Rectal smooth muscle tissue (tissue), 1 donor: ENCODE results near the gene ZNF518B.
A peak's percentile ranks its signal among the peaks of the same experiment; 100 is the strongest.

Source experiments
- H3K27ac ChIP-seq: one replicate; pipeline ENCODE4 v1.7.0; 2013; ENCODE audit warnings: low read depth, low read length, inconsistent platforms
- H3K27me3 ChIP-seq: one replicate; pipeline ENCODE4 v1.7.0; 2013; ENCODE audit warnings: low read length; ENCODE audit not compliant: control insufficient read depth, insufficient read depth
- H3K36me3 ChIP-seq: one replicate; pipeline ENCODE4 v1.7.0; 2013; ENCODE audit warnings: low read length; ENCODE audit not compliant: control insufficient read depth, insufficient read depth
- H3K4me1 ChIP-seq: one replicate; pipeline ENCODE4 v1.7.0; 2013; ENCODE audit warnings: low read length; ENCODE audit not compliant: control insufficient read depth, insufficient read depth
- H3K4me3 ChIP-seq: one replicate; pipeline ENCODE4 v1.7.0; 2013; ENCODE audit warnings: low read length
- H3K9ac ChIP-seq: one replicate; pipeline ENCODE4 v1.7.0; 2013; ENCODE audit warnings: low read length

ZNF518B gene, protein sequence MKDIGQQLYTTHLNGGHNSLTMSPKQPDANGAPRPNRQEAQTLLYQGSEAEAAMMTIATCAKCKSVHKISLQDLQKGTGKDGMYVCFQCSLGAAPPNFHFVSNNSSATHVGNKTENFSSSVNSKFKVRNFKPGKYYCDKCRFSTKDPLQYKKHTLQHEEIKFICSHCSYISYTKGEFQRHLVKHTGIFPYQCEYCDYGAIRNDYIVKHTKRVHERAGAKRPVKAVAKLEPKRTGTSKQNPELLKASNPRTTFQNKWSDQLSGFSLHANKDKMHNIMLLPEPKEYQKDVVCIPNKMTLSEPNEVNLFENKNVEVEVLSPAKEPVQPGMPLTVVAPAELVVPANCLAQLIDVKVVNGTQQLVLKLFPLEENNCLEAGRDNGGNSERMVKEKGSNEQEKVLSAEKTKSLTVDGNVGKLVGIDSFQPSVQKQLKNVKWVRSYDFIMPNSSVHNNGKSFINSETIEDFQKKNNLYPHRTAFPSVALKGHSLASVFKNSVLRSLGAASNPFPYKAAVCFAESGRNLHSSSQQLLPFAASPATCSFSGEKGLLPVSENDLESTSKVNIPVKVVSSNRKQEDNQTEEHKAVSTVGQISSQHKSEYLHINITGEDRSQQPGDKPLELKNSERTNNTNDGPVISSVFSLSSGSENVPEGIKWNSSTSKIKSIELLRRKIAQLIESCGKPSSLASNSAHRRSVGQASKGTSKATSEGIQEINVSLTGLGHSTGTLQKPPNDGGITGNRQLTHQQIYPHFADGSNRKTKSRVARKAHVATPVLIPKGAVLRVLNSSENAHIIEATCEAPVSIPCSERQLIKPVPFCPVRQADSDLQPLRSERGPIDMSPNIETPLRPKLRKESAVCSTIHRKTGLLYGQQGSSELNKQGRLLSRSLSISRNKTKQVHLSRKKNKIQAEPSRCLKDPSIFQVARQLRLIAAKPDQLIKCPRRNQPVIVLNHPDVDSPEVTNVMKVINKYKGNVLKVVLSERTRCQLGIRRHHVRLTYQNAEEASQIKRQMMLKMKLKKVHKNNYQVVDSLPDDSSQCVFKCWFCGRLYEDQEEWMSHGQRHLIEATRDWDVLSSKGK

DNA sequence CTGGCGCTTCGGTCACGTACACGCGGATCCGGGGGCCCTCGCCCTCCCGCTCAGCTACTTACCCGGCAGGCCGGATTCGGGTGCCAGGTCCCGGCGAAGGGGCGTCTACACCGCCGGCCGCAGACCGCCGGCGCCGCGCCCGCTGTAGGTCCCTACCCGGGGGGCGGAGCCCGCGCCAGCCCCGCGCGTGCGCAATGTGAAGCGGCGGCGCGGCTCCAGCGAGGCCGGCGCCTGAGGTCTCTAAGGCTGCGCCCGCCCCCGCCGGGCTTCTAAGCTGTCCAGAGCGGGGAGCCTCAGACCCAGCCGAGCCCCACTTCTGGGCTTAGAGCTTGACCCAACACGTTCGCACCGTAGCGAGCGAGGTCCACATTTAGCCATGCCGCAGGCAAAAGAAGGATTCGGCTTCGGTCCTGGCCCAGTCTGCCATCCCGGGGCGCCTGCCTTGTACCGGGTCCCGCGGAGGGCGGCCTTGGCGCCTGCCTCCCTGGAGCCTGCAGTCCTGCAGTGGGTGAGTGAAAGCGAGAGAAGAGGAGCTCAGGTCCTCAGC is at the start of gene ZNF518B:
Gene ZNF518B, minus strand, starts transcription at position 172 of the 547 bp plus-strand sequence. CDS start 11,098 bp downstream, outside the sequence.
- Histone ChIP-seq H3K27ac (peak within 1 kb of the TSS; percentile 60), H3K4me3 (peak within 1 kb of the TSS; percentile 75), H3K4me1 (peaks cover 2% of the 10 kb centered on the region), H3K9ac (peak within 1 kb of the TSS; percentile 33), H3K36me3 (no peaks in the 10 kb centered on the region), H3K27me3 (peaks cover 9% of the 10 kb centered on the region)

DNA sequence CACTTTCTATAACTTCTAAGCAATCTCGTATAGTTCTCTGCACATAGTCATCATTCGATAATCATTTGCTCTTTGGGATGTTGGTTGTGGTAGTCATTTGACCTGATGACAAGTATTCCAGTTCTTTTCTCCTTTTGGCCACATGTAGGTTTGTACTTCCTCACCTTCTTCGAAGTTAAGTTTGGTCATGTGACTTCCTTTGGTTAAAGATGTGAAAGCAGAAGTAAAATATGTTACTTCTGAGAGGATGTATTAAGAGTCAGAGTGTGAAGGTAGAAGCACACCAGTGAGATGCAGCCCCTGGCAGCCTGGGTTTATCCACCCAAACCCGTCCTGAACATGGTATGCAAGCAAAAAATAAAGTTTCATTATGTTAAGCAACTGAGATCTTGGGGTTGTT is 48.9 kb upstream of the ZNF518B start:
- Histone ChIP-seq H3K9ac (no peak overlapping the region), H3K27ac (no peak overlapping the region), H3K4me3 (no peak overlapping the region), H3K4me1 (no peaks in the 10 kb centered on the region), H3K36me3 (no peaks in the 10 kb centered on the region), H3K27me3 (no peaks in the 10 kb centered on the region)

GRCh38 chr4:10504570-10505179 is 47.4 kb upstream of the ZNF518B start:
- Histone ChIP-seq H3K27ac (no peak overlapping the region), H3K9ac (no peak overlapping the region), H3K36me3 (no peaks in the 10 kb centered on the region), H3K4me3 (no peak overlapping the region), H3K27me3 (no peaks in the 10 kb centered on the region), H3K4me1 (no peaks in the 10 kb centered on the region)

DNA sequence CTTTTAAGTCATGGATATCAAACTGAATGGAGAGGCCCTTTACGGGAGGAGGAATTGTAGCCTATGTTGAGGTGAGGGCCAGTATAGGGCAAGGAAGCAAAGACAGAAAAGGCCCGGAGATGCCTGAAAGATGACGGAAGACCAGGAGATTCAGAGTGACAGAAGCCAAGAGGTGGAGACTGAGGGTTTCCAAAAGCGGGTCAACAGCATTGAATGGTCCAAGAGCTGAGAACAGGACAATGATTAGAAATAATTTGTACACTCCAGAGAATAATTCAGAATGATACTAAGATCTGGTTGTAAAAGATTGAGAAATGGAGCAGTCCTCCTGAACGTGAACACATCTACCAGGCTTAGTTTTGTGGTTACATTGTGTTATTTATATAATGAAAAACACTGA is 45.5 kb upstream of the ZNF518B start:
- H3K4me3 ChIP-seq: no peak overlapping the region
- no peak overlapping the region for H3K9ac ChIP-seq
- no peaks in the 10 kb centered on the region for H3K27me3 ChIP-seq
- H3K36me3 ChIP-seq: no peaks in the 10 kb centered on the region
- H3K27ac ChIP-seq: no peak overlapping the region
- no peaks in the 10 kb centered on the region for H3K4me1 ChIP-seq

DNA sequence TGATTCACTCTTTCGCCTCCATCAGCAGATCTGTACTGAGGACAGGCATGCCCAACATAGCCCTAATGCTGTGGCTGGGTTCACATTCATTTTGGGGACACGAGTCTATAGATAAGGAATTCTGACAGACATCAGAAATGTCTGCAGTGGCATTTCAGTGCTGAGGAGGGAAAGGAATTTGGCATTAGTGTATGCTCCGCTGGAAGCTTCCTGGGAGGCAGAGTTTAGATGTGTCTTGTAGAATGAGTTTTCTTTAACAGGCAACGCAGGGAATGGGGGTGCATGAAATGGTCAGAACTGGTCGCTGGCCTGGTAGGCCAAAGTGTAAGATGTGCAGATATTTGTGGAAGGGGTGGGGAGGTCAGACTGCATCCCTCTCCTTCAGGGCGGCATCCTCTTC is 43.5 kb upstream of the ZNF518B start:
- H3K4me1 ChIP-seq: no peaks in the 10 kb centered on the region
- no peak overlapping the region for H3K27ac ChIP-seq
- no peaks in the 10 kb centered on the region for H3K36me3 ChIP-seq
- H3K9ac ChIP-seq: no peak overlapping the region
- no peak overlapping the region for H3K4me3 ChIP-seq
- H3K27me3 ChIP-seq: no peaks in the 10 kb centered on the region

GRCh38 chr4:10496200-10496599 is 39.0 kb upstream of the ZNF518B start:
- no peak overlapping the region for H3K9ac ChIP-seq

DNA sequence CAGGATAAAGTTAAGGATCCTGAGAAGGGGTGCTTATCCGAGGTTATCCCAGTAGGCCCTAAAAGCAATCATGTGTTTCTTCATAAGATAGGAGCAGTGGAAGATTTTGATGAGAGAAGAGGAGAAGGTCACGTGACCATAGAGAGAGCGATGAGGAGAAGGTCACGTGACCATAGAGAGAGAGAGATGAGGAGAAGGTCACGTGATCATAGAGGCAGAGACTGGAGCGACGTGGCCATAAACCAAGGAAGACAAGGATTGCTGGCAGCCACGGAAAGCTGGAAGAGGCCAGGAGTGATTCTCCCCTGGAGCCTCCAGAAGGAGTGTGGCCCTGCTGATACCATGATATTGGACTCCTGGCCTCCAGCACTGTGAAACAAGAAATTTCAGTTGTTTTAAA is 38.4 kb upstream of the ZNF518B start:
- Histone ChIP-seq H3K36me3 (no peaks in the 10 kb centered on the region), H3K4me1 (no peaks in the 10 kb centered on the region), H3K27me3 (no peaks in the 10 kb centered on the region), H3K27ac (no peak overlapping the region), H3K9ac (no peak overlapping the region), H3K4me3 (no peak overlapping the region)

More at GRCh38 chr4:10496200-10496599, 39.0 kb upstream of the ZNF518B start:
- Histone ChIP-seq H3K36me3 (no peaks in the 10 kb centered on the region), H3K27ac (no peak overlapping the region), H3K4me3 (no peak overlapping the region), H3K27me3 (no peaks in the 10 kb centered on the region), H3K4me1 (no peaks in the 10 kb centered on the region)

DNA sequence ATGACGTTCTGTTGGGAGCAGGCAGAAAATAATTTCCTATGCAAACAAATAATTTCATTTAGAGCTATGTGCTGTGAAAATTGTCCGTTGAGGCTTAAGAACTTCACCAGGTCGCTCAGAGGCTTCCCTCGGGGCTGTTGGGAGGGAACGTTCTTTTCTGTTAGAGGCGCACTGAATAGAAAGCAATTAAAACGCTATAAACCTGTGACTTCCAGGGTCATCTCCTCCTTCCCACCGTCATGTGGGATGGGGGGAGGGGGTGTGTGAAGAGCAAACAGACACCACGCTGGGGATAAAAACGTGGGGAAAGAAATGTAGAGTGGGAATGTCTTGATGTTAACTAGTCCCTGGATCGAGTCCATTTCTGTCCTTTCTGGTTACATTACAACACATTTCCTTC is 35.2 kb upstream of the ZNF518B start:
- Histone ChIP-seq H3K27ac (no peak overlapping the region), H3K4me3 (no peak overlapping the region), H3K36me3 (no peaks in the 10 kb centered on the region), H3K9ac (no peak overlapping the region), H3K4me1 (no peaks in the 10 kb centered on the region), H3K27me3 (no peaks in the 10 kb centered on the region)

DNA sequence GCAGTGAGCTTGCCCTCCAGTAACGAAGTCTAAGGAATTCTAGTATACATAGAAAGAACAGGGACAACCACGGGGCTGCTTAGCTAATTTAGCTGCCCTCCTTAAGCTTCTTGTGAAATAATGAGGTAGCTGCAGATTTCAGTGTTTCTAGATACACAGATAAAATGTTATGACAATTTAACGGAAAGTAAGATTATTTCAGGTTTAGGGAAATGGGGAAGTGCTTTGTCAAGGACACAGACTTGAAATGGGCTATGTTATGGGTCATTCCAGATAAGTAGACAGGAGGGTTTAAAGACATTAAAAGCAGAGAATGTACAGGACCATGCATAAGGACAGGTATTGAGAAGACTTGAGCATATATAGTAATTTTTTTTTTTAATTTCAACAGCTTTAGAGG is 34.2 kb upstream of the ZNF518B start:
- no peak overlapping the region for H3K27ac ChIP-seq
- H3K4me3 ChIP-seq: no peak overlapping the region
- H3K4me1 ChIP-seq: no peaks in the 10 kb centered on the region
- H3K9ac ChIP-seq: no peak overlapping the region
- H3K36me3 ChIP-seq: no peaks in the 10 kb centered on the region
- H3K27me3 ChIP-seq: no peaks in the 10 kb centered on the region

DNA sequence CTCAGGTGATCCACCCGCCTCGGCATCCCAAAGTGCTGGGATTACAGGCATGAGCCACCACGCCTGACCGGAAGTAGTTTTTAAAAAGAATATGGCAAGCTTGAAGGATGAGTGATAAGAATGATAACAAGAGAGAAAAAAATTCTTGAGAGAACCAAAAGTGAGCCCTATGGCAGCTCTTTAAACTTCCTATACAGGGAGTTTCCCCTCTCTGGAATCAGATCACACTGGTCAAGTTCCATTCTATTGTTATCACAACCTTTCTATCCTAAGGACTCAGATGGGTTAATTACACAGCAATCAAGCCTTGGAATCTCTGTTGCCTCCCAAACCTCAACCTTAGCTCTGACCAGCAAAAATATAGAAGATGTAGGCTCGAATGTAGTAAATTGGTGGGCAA is 33.8 kb upstream of the ZNF518B start:
- Histone ChIP-seq H3K9ac (no peak overlapping the region), H3K27ac (no peak overlapping the region), H3K27me3 (no peaks in the 10 kb centered on the region), H3K36me3 (no peaks in the 10 kb centered on the region), H3K4me1 (no peaks in the 10 kb centered on the region), H3K4me3 (no peak overlapping the region)

GRCh38 chr4:10482913-10483312 is 25.7 kb upstream of the ZNF518B start:
- Histone ChIP-seq H3K9ac (no peak overlapping the region), H3K4me1 (no peaks in the 10 kb centered on the region), H3K27ac (no peak overlapping the region), H3K36me3 (no peaks in the 10 kb centered on the region), H3K27me3 (no peaks in the 10 kb centered on the region), H3K4me3 (no peak overlapping the region)

- H3K4me3 ChIP-seq: no peak overlapping the region
- H3K27me3 ChIP-seq: no peaks in the 10 kb centered on the region
- no peaks in the 10 kb centered on the region for H3K4me1 ChIP-seq
- H3K9ac ChIP-seq: no peak overlapping the region
- H3K27ac ChIP-seq: no peak overlapping the region
- H3K36me3 ChIP-seq: no peaks in the 10 kb centered on the region
These were observed 23.4 kb upstream of the ZNF518B start for GRCh38 chr4:10480616-10481015.
